Measurements from ENCODE around the gene CLHC1.
"Not testable (repeated sequence)": the region's sequence is repeated elsewhere in the genome, so short reads cannot be mapped to it uniquely, and the experiment has no call there.

The CLHC1 gene

DNA sequence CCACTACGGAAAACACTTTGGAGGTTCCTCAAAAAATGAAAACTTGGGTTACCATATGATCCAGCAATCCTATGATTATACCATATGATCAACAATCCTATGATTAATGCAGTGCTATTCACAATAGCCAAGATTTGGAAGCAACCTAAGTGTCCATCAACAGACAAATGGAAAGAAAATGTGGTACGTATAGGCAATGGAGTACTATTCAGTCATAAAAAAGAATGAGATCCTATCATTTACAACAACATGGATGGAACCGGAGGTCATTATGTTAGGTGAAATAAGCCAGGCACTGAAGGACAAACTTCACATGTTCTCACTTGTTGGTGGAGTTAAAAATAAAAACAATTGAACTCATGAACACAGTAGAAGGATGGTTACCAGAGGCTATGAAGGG lies 27.6 kb downstream of the CLHC1 start:
- TF ChIP-seq POLR2AphosphoS5 (IDR thresholded peaks at IDR 0.05; ENCODE audit: low read depth, low read length) (no peak), POU2F2 (IDR thresholded peaks at IDR 0.05; ENCODE audit: low read depth, low read length) (no peak), TAF1 (IDR thresholded peaks at IDR 0.05; ENCODE audit: low read depth, low read length) (no peak), SPI1 (IDR thresholded peaks at IDR 0.05; ENCODE audit: low read depth, low read length) (no peak), PAX5 (IDR thresholded peaks at IDR 0.05; ENCODE audit: insufficient read depth, low read length, severe bottlenecking) (no peak), POLR2A (IDR thresholded peaks at IDR 0.05; ENCODE audit: low read depth, low read length) (no peak)
- FAIRE-seq = no peak
- no peak for DNase-seq (ENCODE audit: insufficient read length, low spot score)

DNA sequence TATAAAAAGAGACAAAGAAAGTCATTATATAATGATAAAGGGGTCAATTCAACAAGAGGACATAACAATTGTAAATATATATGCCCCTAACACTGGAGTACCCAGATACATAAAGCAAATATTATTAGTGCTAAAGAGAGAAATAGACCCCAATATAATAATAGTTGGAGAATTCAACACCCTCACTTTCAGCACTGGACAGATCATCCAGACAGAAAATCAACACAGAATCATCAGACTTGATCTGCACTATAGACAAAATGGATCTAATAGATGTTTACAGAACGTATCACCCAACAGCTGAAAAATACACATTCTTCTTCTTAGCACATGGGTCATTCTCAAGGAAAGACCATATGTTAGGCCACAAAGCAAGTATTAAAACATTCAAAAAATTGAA lies 31.7 kb downstream of the CLHC1 start:
- no peak for FAIRE-seq
- no peak for DNase-seq (ENCODE audit: insufficient read length, low spot score)
- no peak for TF ChIP-seq POU2F2 (IDR thresholded peaks at IDR 0.05; ENCODE audit: low read depth, low read length)
- TF ChIP-seq SPI1 (IDR thresholded peaks at IDR 0.05; ENCODE audit: low read depth, low read length) = no peak

DNA sequence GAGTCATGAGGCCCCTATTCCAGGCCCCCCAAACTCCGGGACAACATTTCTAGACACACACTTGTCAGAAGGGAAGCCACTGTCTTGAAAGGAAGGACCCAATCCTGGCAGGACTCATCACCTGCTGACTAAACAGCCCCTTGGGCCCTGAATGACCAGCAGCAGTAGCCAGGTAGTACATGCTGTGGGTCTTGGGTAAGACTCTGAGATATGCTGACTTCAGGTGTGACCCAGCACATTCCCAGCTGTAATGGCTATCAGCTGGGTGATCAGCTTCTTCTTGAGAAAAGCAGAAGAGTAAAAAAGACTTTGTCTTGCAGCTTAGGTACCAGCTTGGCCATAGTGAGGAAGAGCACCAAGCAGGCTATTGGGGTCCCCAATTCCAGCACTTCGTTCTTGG lies 35.6 kb downstream of the CLHC1 start:
- DNase-seq (ENCODE audit: insufficient read length, low spot score) (no peak), FAIRE-seq (no peak)
- TF ChIP-seq POLR2AphosphoS5 (IDR thresholded peaks at IDR 0.05; ENCODE audit: low read depth, low read length) (no peak), POLR2A (IDR thresholded peaks at IDR 0.05; ENCODE audit: low read depth, low read length) (no peak), SPI1 (IDR thresholded peaks at IDR 0.05; ENCODE audit: low read depth, low read length) (no peak), TAF1 (IDR thresholded peaks at IDR 0.05; ENCODE audit: low read depth, low read length) (no peak), PAX5 (IDR thresholded peaks at IDR 0.05; ENCODE audit: insufficient read depth, low read length, severe bottlenecking) (no peak), POU2F2 (IDR thresholded peaks at IDR 0.05; ENCODE audit: low read depth, low read length) (no peak)

DNA sequence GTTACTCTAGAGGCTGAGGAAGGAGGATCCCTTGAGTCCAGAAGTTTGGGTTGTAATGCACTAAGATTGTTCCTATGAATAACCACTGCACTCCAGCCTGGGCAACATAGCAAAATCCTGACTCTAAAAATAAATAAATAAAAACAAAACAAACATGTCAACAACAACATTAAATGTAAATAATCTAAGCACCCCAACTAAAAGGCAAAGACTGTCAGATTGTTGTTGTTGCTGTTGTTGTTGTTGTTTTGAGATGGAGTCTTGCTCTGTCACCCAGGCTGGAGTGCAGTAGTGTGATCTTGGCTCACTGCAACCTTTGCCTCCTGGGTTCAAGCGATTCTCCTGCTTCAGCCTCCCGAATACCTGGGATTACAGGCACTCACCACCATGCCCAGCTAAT lies 40.2 kb downstream of the CLHC1 start:
- not testable (repeated sequence) for FAIRE-seq; DNase-seq (ENCODE audit: insufficient read length, low spot score)

DNA sequence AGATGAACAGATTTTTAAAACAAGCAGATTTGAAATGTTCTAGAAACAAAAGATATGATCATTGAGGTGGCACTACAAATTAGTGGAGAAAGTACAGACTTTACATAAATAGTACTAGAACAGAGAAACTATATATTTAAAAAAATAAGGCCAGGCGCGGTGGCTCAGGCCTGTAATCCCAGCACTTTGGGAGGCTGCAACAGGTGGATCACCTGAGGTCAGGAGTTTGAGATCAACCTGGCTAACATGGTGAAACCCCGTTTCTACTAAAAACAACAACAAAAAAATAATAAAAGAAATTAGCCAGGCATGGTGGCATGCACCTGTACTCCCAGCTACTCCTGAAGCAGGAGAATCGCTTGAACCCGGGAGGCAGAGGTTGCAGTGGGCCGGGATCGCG lies 45.3 kb downstream of the CLHC1 start:
- not testable (repeated sequence) for FAIRE-seq; DNase-seq (ENCODE audit: insufficient read length, low spot score)

DNA sequence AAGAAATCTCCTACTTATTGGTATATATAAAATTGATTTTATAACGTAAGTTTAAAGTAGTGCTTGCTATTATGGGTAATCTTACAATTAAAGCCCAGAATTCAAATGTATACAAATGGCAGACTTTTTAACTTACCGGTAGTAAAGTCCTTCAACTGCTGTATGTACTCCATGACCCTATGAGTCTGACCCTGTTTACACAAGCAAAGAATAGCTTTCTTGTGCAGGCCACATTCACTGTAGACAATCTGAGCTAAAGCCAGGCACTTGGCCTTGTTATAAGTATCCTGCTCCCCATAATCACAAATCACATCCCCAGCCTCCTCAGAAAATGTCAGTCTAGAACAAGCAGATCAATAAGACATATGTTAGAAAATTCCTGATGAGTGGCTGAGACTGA lies 51.7 kb downstream of the CLHC1 start:
- FAIRE-seq = no peak
- no peak for DNase-seq (ENCODE audit: insufficient read length, low spot score)
- TF ChIP-seq SPI1 (IDR thresholded peaks at IDR 0.05; ENCODE audit: low read depth, low read length) (no peak), POLR2A (IDR thresholded peaks at IDR 0.05; ENCODE audit: low read depth, low read length) (no peak), POLR2AphosphoS5 (IDR thresholded peaks at IDR 0.05; ENCODE audit: low read depth, low read length) (no peak), PAX5 (IDR thresholded peaks at IDR 0.05; ENCODE audit: insufficient read depth, low read length, severe bottlenecking) (no peak), POU2F2 (IDR thresholded peaks at IDR 0.05; ENCODE audit: low read depth, low read length) (no peak), TAF1 (IDR thresholded peaks at IDR 0.05; ENCODE audit: low read depth, low read length) (no peak)

DNA sequence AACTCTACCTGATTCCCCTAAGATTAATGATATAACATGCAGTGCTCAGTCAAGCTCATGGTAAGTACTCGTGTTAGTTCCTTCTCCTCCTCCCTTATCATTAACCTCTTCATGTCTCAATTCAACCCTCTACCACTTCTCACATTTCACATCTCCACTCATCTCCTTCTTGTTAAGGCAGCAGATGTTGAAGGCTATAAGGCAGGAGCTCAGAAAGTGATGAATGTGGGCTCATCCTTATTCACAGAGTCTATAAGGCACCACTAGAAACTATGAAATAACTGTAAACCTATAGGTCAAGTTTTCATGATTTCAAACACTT lies 56.0 kb downstream of the CLHC1 start:
- FAIRE-seq (peak; percentile 20), DNase-seq (ENCODE audit: insufficient read length, low spot score) (no peak)
- TF ChIP-seq POLR2A (IDR thresholded peaks at IDR 0.05; ENCODE audit: low read depth, low read length) (no peak), SPI1 (IDR thresholded peaks at IDR 0.05; ENCODE audit: low read depth, low read length) (no peak), PAX5 (IDR thresholded peaks at IDR 0.05; ENCODE audit: insufficient read depth, low read length, severe bottlenecking) (no peak), POU2F2 (IDR thresholded peaks at IDR 0.05; ENCODE audit: low read depth, low read length) (no peak), POLR2AphosphoS5 (IDR thresholded peaks at IDR 0.05; ENCODE audit: low read depth, low read length) (no peak), TAF1 (IDR thresholded peaks at IDR 0.05; ENCODE audit: low read depth, low read length) (no peak)

DNA sequence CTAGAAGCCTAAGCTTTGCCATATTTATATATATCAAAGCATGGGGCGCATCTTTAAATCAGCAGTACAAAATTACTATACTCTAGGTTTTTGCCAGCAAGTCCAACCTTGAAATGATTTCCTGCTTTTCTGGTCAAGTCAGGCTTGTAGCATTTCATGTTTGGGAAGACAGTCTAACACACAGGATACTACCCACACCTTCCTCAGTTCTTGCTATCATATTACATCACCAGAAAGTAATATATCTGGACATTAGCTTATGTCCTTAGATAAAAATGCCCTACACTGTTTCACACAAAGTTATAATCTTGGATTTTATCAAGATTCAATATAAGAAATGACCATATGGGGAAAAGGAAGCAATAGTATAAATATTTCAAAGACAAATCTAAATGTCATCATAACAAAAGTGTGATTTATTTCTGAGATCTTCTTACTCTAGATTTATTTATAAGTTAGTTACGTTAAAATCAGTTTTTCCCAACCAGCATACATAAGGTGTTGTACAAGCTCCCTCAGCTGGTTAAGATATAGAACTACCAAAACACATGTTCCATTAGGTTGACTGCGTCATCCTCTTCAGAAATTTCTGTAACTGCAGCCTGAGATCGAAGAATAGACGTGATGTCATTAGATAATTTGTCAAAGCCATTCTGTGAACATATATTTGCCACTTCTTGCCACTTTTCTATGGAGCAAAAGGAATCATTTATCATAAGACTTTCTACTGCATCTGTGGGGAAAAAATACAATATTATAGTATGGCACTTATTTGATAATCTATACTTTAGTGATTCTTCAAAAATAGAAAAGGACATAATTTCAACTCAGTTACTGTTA lies 56.6 kb downstream of the CLHC1 start:
- DNase-seq (ENCODE audit: insufficient read length, low spot score) (peak; percentile 25), FAIRE-seq (peak; percentile 45)
- TF ChIP-seq TAF1 (IDR thresholded peaks at IDR 0.05; ENCODE audit: low read depth, low read length) (no peak), PAX5 (IDR thresholded peaks at IDR 0.05; ENCODE audit: insufficient read depth, low read length, severe bottlenecking) (no peak), POU2F2 (IDR thresholded peaks at IDR 0.05; ENCODE audit: low read depth, low read length) (no peak), SPI1 (IDR thresholded peaks at IDR 0.05; ENCODE audit: low read depth, low read length) (no peak), POLR2A (IDR thresholded peaks at IDR 0.05; ENCODE audit: low read depth, low read length) (no peak), POLR2AphosphoS5 (IDR thresholded peaks at IDR 0.05; ENCODE audit: low read depth, low read length) (no peak)

DNA sequence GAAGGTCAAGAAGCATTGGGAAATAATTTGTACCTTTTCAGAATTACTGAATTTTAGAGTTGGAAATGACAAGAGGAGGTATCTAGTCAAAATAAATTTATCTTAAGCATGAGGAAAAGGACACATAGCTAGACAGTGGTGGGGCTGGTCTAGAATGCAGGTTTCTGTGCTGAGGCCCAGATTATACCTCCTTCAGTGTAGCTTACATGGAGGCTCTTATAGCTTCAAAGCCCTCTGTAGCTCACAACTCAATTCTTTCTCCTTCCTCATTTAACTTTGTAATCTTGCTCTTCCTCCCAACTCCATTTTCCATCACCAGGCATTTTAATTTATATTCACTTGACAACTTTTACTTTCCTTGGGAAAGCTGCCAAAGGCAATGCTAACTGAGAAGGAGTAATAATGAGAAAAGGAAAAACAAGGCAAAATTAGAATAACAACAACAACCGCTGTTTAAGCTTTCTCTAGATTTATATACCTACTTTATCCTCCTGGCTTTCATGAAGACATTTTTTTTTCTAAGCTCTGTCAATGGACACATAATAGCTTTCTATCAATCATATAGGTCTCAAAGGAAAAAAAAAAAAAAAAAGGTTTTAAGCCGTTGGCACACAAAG lies 58.5 kb downstream of the CLHC1 start:
- DNase-seq (ENCODE audit: insufficient read length, low spot score) = no peak
- no peak for FAIRE-seq
- TF ChIP-seq SPI1 (IDR thresholded peaks at IDR 0.05; ENCODE audit: low read depth, low read length) (no peak), POU2F2 (IDR thresholded peaks at IDR 0.05; ENCODE audit: low read depth, low read length) (no peak), POLR2A (IDR thresholded peaks at IDR 0.05; ENCODE audit: low read depth, low read length) (no peak), TAF1 (IDR thresholded peaks at IDR 0.05; ENCODE audit: low read depth, low read length) (no peak), PAX5 (IDR thresholded peaks at IDR 0.05; ENCODE audit: insufficient read depth, low read length, severe bottlenecking) (no peak), POLR2AphosphoS5 (IDR thresholded peaks at IDR 0.05; ENCODE audit: low read depth, low read length) (no peak)

DNA sequence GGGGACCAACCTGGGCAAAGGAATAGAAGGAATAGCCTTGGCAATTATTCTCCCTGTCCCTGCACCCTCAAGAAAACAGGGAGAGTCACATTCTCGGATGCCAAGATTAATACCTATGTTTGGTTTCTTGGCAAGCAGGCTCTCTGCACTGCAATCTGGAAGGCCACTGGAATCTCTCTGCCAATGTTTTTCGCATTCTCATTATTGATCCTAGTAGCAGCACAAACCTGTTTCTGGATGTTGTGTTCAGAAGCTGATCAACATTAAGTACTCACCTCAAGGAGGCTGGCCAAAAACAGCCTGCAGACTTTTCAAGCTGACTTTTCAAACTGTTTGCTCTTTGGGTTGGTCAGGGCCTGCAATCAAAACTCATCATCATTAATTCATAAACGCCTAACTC lies 62.2 kb downstream of the CLHC1 start:
- no peak for TF ChIP-seq POLR2AphosphoS5 (IDR thresholded peaks at IDR 0.05; ENCODE audit: low read depth, low read length)
- TF ChIP-seq POLR2A (IDR thresholded peaks at IDR 0.05; ENCODE audit: low read depth, low read length) = no peak
- no peak for TF ChIP-seq PAX5 (IDR thresholded peaks at IDR 0.05; ENCODE audit: insufficient read depth, low read length, severe bottlenecking)
- TF ChIP-seq SPI1 (IDR thresholded peaks at IDR 0.05; ENCODE audit: low read depth, low read length) = no peak
- no peak for FAIRE-seq

More for the DNA sequence above, 62.2 kb downstream of the CLHC1 start:
- no peak for DNase-seq (ENCODE audit: insufficient read length, low spot score)

Measured in GM12891 (cell line).